Occipital lobe (tissue), 2 donors: ENCODE results near the gene MCRS1. TPM values are rescaled to one million over a fixed set of nuclear protein-coding genes. Genes with fewer than 3 reads are reported as not detected.
"Not testable (repeated sequence)": the region's sequence is repeated elsewhere in the genome, so short reads cannot be mapped to it uniquely, and the experiment has no call there.

Experiments
- DNase-seq: peaks from one replicate; lab custom pipeline; 2025; lab: John Stamatoyannopoulos, UW
- total RNA-seq: library from RNA; depleted of rRNA; stranded (reverse); fragments of >200 nt; gene quantifications from one replicate; pipeline ENCODE4 v1.2.3, GENCODE V29; 2014

The MCRS1 gene
- total RNA-seq, 1 donor from 2014 or later: 29.9 TPM

- no peak for DNase-seq
These were observed 25.9 kb downstream of the MCRS1 start for GRCh38 chr12:49541911-49542505.

GRCh38 chr12:49541140-49541861, 26.6 kb downstream of the MCRS1 start:
- DNase-seq: no peak

GRCh38 chr12:49540229-49541139, 27.5 kb downstream of the MCRS1 start:
- DNase-seq: no peak

GRCh38 chr12:49539406-49540228, 28.3 kb downstream of the MCRS1 start:
- no peak for DNase-seq

- DNase-seq: peak; percentile 86
These were observed 29.2 kb downstream of the MCRS1 start, which contains the start of gene KCNH3 for GRCh38 chr12:49538510-49539403. KCNH3 (plus strand) TSS chr12:49539030; CDS start chr12:49539417, 387 bp downstream.

GRCh38 chr12:49537752-49538509, 30.0 kb downstream of the MCRS1 start:
- peak; percentile 58 for DNase-seq

- no peak for DNase-seq
These were observed 30.7 kb downstream of the MCRS1 start for GRCh38 chr12:49537231-49537751.

GRCh38 chr12:49536526-49537071, 31.3 kb downstream of the MCRS1 start:
- DNase-seq: no peak

GRCh38 chr12:49535921-49536525, 31.9 kb downstream of the MCRS1 start:
- no peak for DNase-seq

GRCh38 chr12:49534731-49535278, 33.1 kb downstream of the MCRS1 start:
- no peak for DNase-seq

GRCh38 chr12:49534122-49534521, 33.8 kb downstream of the MCRS1 start:
- not testable (repeated sequence) for DNase-seq

GRCh38 chr12:49533331-49533730, 34.6 kb downstream of the MCRS1 start:
- DNase-seq: no peak

- no peak for DNase-seq
These were observed 36.2 kb downstream of the MCRS1 start for GRCh38 chr12:49531745-49532144.

GRCh38 chr12:49529414-49529813, 38.5 kb downstream of the MCRS1 start:
- DNase-seq: no peak

GRCh38 chr12:49527361-49528130, 40.4 kb downstream of the MCRS1 start:
- DNase-seq: no peak

- DNase-seq: no peak
These were observed 42.0 kb downstream of the MCRS1 start for GRCh38 chr12:49525942-49526341.

- no peak for DNase-seq
These were observed 43.1 kb downstream of the MCRS1 start for GRCh38 chr12:49524660-49525324.
